OCI-LY7 (cell line): Measurements from ENCODE around the gene LY86. TPM values are rescaled to one million over a fixed set of nuclear protein-coding genes. Genes with fewer than 3 reads are reported as not detected.

ENCODE experiments used
- BruUV-seq: library from RNA; stranded (reverse); fragments of 400-500 nt; replicated peaks from 2 replicates; lab custom pipeline; 2021; lab: Mats Ljungman, UMichigan
- CTCF ChIA-PET: fragments of 300-600 bp; sonication (Branson Sonifier 250); formaldehyde crosslinking; loops from one replicate; lab custom pipeline; 2022; ENCODE audit warnings: antibody characterized with exemption; ENCODE audit not compliant: unreplicated experiment; lab: Charles Lee
- POLR2A ChIA-PET: fragments of 300-600 bp; sonication (Branson Sonifier 250); formaldehyde crosslinking; loops from one replicate; lab custom pipeline; 2022; ENCODE audit warnings: antibody characterized with exemption; lab: Charles Lee
- DNase-seq: peaks from one replicate; pipeline ENCODE4 v3.0.0-alpha.2; 2015; ENCODE audit warnings: low spot score
- H2AFZ ChIP-seq: fragments of 200-600 bp; sonication (generic), shearing (Covaris generic); 2 replicates; pipeline ENCODE4 v1.6.1; 2014; ENCODE audit warnings: mild to moderate bottlenecking, antibody characterized with exemption, low read length, moderate library complexity
- H3K27ac ChIP-seq: fragments of 200-600 bp; sonication (generic); 2 replicates; pipeline ENCODE4 v1.5.1; 2014; ENCODE audit warnings: mixed run types, low read depth, mild to moderate bottlenecking, moderate library complexity, low read length, inconsistent platforms; ENCODE audit not compliant: poor library complexity, severe bottlenecking
- H3K36me3 ChIP-seq: fragments of 200-600 bp; sonication (generic); 2 replicates; pipeline ENCODE4 v1.6.1; 2014; ENCODE audit warnings: mild to moderate bottlenecking, antibody characterized with exemption, low read length, moderate library complexity, mixed read lengths; ENCODE audit not compliant: insufficient read depth
- H3K4me1 ChIP-seq: fragments of 200-600 bp; sonication (generic); 2 replicates; pipeline ENCODE4 v1.5.1; 2014; ENCODE audit warnings: mild to moderate bottlenecking, low read length; ENCODE audit not compliant: insufficient read depth, poor library complexity, severe bottlenecking
- H3K4me2 ChIP-seq: fragments of 200-600 bp; sonication (generic); 2 replicates; pipeline ENCODE4 v1.6.1; 2014; ENCODE audit warnings: mild to moderate bottlenecking, low read length
- H3K4me3 ChIP-seq: fragments of 200-600 bp; sonication (generic); 2 replicates; pipeline ENCODE4 v1.5.1; 2014; ENCODE audit warnings: mild to moderate bottlenecking, low read depth, low read length; ENCODE audit not compliant: poor library complexity, severe bottlenecking
- H3K79me2 ChIP-seq: fragments of 200-600 bp; sonication (generic); 2 replicates; pipeline ENCODE4 v1.6.1; 2016; ENCODE audit warnings: low read depth, mild to moderate bottlenecking, low read length, moderate library complexity, mixed read lengths; ENCODE audit not compliant: insufficient read depth
- H3K9me2 ChIP-seq: fragments of 200-600 bp; sonication (generic); 2 replicates; pipeline ENCODE4 v1.6.1; 2016; ENCODE audit warnings: mild to moderate bottlenecking, low read length, mixed read lengths; ENCODE audit not compliant: insufficient read depth
- H3K9me3 ChIP-seq: fragments of 200-600 bp; sonication (generic); 2 replicates; pipeline ENCODE4 v1.6.1; 2014; ENCODE audit warnings: mild to moderate bottlenecking, mixed run types, low read length, mixed read lengths
- H4K20me1 ChIP-seq: fragments of 200-600 bp; sonication (generic); 2 replicates; pipeline ENCODE4 v1.6.1; 2014; ENCODE audit warnings: mild to moderate bottlenecking, antibody characterized with exemption, low read length, moderate library complexity, mixed read lengths; ENCODE audit not compliant: insufficient read depth
- CTCF ChIP-seq: fragments of 200-600 bp; sonication (generic); conservative IDR thresholded peaks from 2 replicates; pipeline ENCODE4 v1.5.1; 2014; ENCODE audit warnings: mild to moderate bottlenecking, antibody characterized with exemption, low read length, moderate library complexity, mixed read lengths
- EZH2phosphoT487 ChIP-seq: fragments of 200-600 bp; sonication (generic); IDR thresholded peaks from 2 replicates; pipeline ENCODE4 v1.6.1; 2018; ENCODE audit warnings: low read depth, borderline replicate concordance, mild to moderate bottlenecking, mixed run types, antibody characterized with exemption, low read length, moderate library complexity, mixed read lengths
- intact Hi-C: fragments of 100-400 bp; cut with micrococcal nuclease; formaldehyde crosslinking; loops from one replicate; pipeline ENCODE4 v1.10.0; 2022; ENCODE audit not compliant: unreplicated experiment
- total RNA-seq, 2 experiments: library from RNA; depleted of rRNA in 1 of 2; stranded (reverse); fragments of >200 nt in 1 of 2; shearing (Covaris generic) in 1 of 2; gene quantifications; 2 replicates each; pipeline ENCODE4 v1.2.3, GENCODE V29; 2014 to 2022

The LY86 gene
- total RNA-seq, 2 experiments from 2014 or later: 48.4 to 62.8 TPM

GRCh38 chr6:6689400-6690143 lies 101.1 kb downstream of the LY86 start:
- Histone ChIP-seq H3K27ac (no peak overlapping the region), H3K4me1 (peaks cover 23% of the 10 kb centered on the region), H3K9me2 (no peaks in the 10 kb centered on the region), H3K79me2 (no peaks in the 10 kb centered on the region), H3K4me3 (no peak overlapping the region), H2AFZ (no peak overlapping the region), H4K20me1 (no peaks in the 10 kb centered on the region), H3K36me3 (no peaks in the 10 kb centered on the region; the same call in 1 of the 2 replicates), H3K9me3 (no peaks in the 10 kb centered on the region), H3K4me2 (no peak overlapping the region)
- DNase-seq: no peak
- TF ChIP-seq EZH2phosphoT487: no peak
- no peak for TF ChIP-seq CTCF
- intact Hi-C loops: loop anchor here (5.0 kb wide), 1 partner anchor 682 kb away; the partner anchor contains the start of gene NRN1
- ChIA-PET POLR2A (no interaction called here), CTCF (no interaction called here)
- BruUV-seq: no TSS peak

GRCh38 chr6:6690144-6690483 lies 101.6 kb downstream of the LY86 start:
- BruUV-seq: no TSS peak
- Histone ChIP-seq H3K4me3 (no peak overlapping the region), H3K79me2 (no peaks in the 10 kb centered on the region), H3K36me3 (no peaks in the 10 kb centered on the region; the same call in 1 of the 2 replicates), H3K27ac (no peak overlapping the region), H3K4me1 (peaks cover 21% of the 10 kb centered on the region), H3K9me3 (no peaks in the 10 kb centered on the region), H3K9me2 (no peaks in the 10 kb centered on the region), H3K4me2 (no peak overlapping the region), H2AFZ (no peak overlapping the region), H4K20me1 (no peaks in the 10 kb centered on the region)
- DNase-seq: no peak
- TF ChIP-seq CTCF: no peak
- no peak for TF ChIP-seq EZH2phosphoT487
- CTCF ChIA-PET: no interaction called here
- intact Hi-C loops: no loop called here
- POLR2A ChIA-PET: interaction anchor here (0.6 kb wide), 1 partner anchor 323 kb away, joined by 4 read pairs; no protein-coding TSS in a partner anchor

- Histone ChIP-seq H3K4me2 (no peak overlapping the region), H4K20me1 (no peaks in the 10 kb centered on the region), H2AFZ (no peak overlapping the region), H3K4me1 (no peaks in the 10 kb centered on the region), H3K79me2 (no peaks in the 10 kb centered on the region), H3K9me2 (no peaks in the 10 kb centered on the region), H3K36me3 (no peaks in the 10 kb centered on the region; the same call in 1 of the 2 replicates), H3K4me3 (no peak overlapping the region), H3K27ac (no peak overlapping the region), H3K9me3 (no peaks in the 10 kb centered on the region)
- POLR2A ChIA-PET: interaction anchor here (0.6 kb wide), 1 partner anchor 14 kb away, joined by 3 read pairs; no protein-coding TSS in a partner anchor
- CTCF ChIA-PET: interaction anchor here (0.6 to 1.4 kb wide), 2 partner anchors 10 to 593 kb away, joined by 3 to 4 read pairs; no protein-coding TSS in a partner anchor
- TF ChIP-seq CTCF (0 out of 2 replicates have a peak, but pooled peaks have one; percentile 47), EZH2phosphoT487 (no peak)
- no TSS peak for BruUV-seq
- DNase-seq: no peak
- intact Hi-C loops: no loop called here
Measured at GRCh38 chr6:6694368-6694780, 105.9 kb downstream of the LY86 start.
